Breast epithelium (tissue), 4 donors: ENCODE measurements around the gene SOD3. TPM values are rescaled to one million over a fixed set of nuclear protein-coding genes. Genes with fewer than 3 reads are reported as not detected.
A peak's percentile ranks its signal among the peaks of the same experiment; 100 is the strongest.

ENCODE experiments used
- DNase-seq, 2 donors: peaks; one replicate each; pipeline ENCODE4 v3.0.0-alpha.2; 2019; ENCODE audit warnings: low spot score in 2 of 2
- H3K27ac ChIP-seq, 2 donors: fragments of 200-600 bp; sonication (generic) in 1 of 2; one replicate each; pipeline ENCODE4 v1.5.1; 2016 to 2019; ENCODE audit warnings: mild to moderate bottlenecking in 1 of 2
- H3K27me3 ChIP-seq, 2 donors: fragments of 200-600 bp; sonication (generic) in 1 of 2; one replicate each; pipeline versions ENCODE4 v1.5.1 to v1.6.0; 2017 to 2019; ENCODE audit warnings: control low read depth in 1 of 2, mild to moderate bottlenecking in 1 of 2
- H3K36me3 ChIP-seq: fragments of 200-600 bp; one replicate; pipeline ENCODE4 v1.5.1; 2019
- H3K4me1 ChIP-seq, 2 donors: fragments of 200-600 bp; sonication (generic); one replicate each; pipeline ENCODE4 v1.5.1; 2016 to 2019; ENCODE audit warnings: control low read depth in 1 of 2
- H3K4me3 ChIP-seq, 3 donors: fragments of 200-600 bp; sonication (generic); 1 replicate in 2 of 3; 2 replicates in 1 of 3; pipeline ENCODE4 v1.5.1; 2016 to 2019; ENCODE audit warnings: mild to moderate bottlenecking in 3 of 3, moderate library complexity in 2 of 3
- H3K9me3 ChIP-seq, 2 donors: fragments of 200-600 bp; sonication (generic) in 1 of 2; one replicate each; pipeline ENCODE4 v1.5.1; 2016 to 2019; ENCODE audit warnings: control low read depth in 1 of 2
- POLR2A ChIP-seq: fragments of 450-650 bp; IDR thresholded peaks from one replicate; pipeline ENCODE4 v1.6.1; 2016; ENCODE audit warnings: antibody characterized with exemption, mild to moderate bottlenecking, moderate library complexity
- POLR2AphosphoS5 ChIP-seq, 3 donors: sonication (generic); formaldehyde crosslinking; IDR thresholded peaks; one replicate each; pipeline ENCODE4 v1.6.1; 2017; ENCODE audit warnings: antibody characterized with exemption in 3 of 3
- intact Hi-C: fragments of 100-400 bp; cut with DNase I; formaldehyde crosslinking; loops from one replicate; pipeline ENCODE4 v1.15.1; 2023; ENCODE audit warnings: low total_unique reads
- total RNA-seq, 3 donors: library from RNA; depleted of rRNA; stranded (reverse); fragments of >200 nt; gene quantifications; one replicate each; pipeline ENCODE4 v1.1.0, GENCODE V29; 2016
- TF ChIP-seq, protein P1 (sequence below), 3 donors: fragments of 450-650 bp; IDR thresholded peaks; one replicate each; pipeline ENCODE4 v1.5.1; 2016 to 2017; ENCODE audit warnings: antibody characterized with exemption in 3 of 3, mild to moderate bottlenecking in 3 of 3, moderate library complexity in 3 of 3

SOD3 gene
- total RNA-seq, 3 donors from 2014 or later, result 22.0 to 131 (median 77.3) TPM

DNA sequence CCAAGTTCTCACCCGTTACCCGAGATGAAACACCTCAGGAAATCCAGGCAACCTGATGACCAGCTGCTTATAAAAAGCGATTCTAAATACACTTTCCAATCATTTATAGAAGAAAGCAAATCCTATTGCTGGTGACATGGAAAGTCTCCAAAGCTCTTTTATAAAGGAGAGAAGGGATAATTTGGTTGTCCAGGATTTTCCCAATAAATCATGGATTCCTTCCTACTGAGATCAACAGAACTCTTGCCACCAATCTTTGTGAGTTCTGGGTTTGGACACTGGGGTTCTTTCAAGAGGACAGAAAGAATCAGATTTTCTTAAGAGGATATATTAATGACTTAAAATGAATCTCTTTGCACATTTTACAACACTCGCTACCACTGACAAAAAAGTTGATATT, 24.7 kb upstream of the SOD3 start:
- Histone ChIP-seq H3K4me1 (no peaks in the 10 kb centered on the region), H3K9me3 (no peaks in the 10 kb centered on the region), H3K36me3 (no peaks in the 10 kb centered on the region), H3K27me3 (no peaks in the 10 kb centered on the region), H3K4me3 (no peak overlapping the region), H3K27ac (peak overlapping the region in 1 of 2 donors; percentile 19)
- TF ChIP-seq POLR2AphosphoS5 (IDR thresholded peaks at IDR 0.05), result no peak
- TF ChIP-seq, protein P1, sequence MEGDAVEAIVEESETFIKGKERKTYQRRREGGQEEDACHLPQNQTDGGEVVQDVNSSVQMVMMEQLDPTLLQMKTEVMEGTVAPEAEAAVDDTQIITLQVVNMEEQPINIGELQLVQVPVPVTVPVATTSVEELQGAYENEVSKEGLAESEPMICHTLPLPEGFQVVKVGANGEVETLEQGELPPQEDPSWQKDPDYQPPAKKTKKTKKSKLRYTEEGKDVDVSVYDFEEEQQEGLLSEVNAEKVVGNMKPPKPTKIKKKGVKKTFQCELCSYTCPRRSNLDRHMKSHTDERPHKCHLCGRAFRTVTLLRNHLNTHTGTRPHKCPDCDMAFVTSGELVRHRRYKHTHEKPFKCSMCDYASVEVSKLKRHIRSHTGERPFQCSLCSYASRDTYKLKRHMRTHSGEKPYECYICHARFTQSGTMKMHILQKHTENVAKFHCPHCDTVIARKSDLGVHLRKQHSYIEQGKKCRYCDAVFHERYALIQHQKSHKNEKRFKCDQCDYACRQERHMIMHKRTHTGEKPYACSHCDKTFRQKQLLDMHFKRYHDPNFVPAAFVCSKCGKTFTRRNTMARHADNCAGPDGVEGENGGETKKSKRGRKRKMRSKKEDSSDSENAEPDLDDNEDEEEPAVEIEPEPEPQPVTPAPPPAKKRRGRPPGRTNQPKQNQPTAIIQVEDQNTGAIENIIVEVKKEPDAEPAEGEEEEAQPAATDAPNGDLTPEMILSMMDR (IDR thresholded peaks at IDR 0.05), result no peak
- no peak for TF ChIP-seq POLR2A
- no peak for DNase-seq
- intact Hi-C loops, result no loop called here

GRCh38 chr4:24771241-24771640, 24.1 kb upstream of the SOD3 start:
- TF ChIP-seq POLR2AphosphoS5 (IDR thresholded peaks at IDR 0.05) (no peak), POLR2A (no peak)
- TF ChIP-seq, protein P1 (IDR thresholded peaks at IDR 0.05), result no peak
- Histone ChIP-seq H3K27ac (no peak overlapping the region), H3K27me3 (no peaks in the 10 kb centered on the region), H3K4me1 (no peaks in the 10 kb centered on the region), H3K9me3 (no peaks in the 10 kb centered on the region), H3K4me3 (no peak overlapping the region), H3K36me3 (no peaks in the 10 kb centered on the region)
- intact Hi-C loops, result no loop called here
- DNase-seq, result no peak

DNA sequence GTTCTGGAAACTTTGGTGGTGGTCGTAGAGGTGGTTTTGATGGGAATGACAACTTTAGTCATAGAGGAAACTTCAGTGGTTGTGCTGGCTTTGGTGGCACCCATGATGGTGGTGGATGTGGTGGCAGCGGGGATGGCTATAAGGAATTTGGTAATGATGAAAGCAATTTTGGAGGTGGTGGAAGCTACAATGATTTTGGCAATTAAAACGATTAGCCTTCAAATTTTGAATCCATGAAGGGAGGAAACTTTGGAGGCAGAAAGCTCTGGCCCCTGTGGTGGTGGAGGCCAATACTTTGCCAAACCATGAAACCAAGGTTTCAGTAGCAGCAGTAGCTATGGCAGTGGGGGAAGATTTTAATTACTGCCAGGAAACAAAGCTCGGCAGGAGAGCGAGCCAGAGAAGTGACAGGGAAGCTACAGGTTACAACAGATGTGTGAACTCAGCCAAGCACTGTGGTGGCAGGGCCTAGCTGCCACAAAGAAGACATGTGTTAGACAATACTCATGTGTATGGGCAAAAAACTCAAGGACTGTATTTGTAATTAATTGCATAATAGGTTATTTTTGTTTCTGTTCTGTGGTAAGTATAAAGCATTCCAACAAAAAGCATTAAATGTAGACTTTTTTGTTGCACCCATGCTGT, 23.2 kb upstream of the SOD3 start:
- H3K4me3 ChIP-seq, result no peak overlapping the region
- no peaks in the 10 kb centered on the region for H3K9me3 ChIP-seq
- no peak overlapping the region for H3K27ac ChIP-seq
- peak in 1 of 2 donors; percentile 68 for DNase-seq
- no peaks in the 10 kb centered on the region for H3K27me3 ChIP-seq
- H3K36me3 ChIP-seq, result no peaks in the 10 kb centered on the region
- H3K4me1 ChIP-seq, result no peaks in the 10 kb centered on the region
- TF ChIP-seq POLR2AphosphoS5 (IDR thresholded peaks at IDR 0.05) (no peak), POLR2A (no peak)
- TF ChIP-seq, protein P1 (IDR thresholded peaks at IDR 0.05), result no peak
- intact Hi-C loops, result loop anchor here (2.0 kb wide), 1 partner anchor 23 kb away; the partner anchor contains the start of gene SOD3

GRCh38 chr4:24772952-24773351, 22.4 kb upstream of the SOD3 start:
- Histone ChIP-seq H3K36me3 (no peaks in the 10 kb centered on the region), H3K4me1 (peaks cover 1 to 5% of the 10 kb centered on the region in 2 donors), H3K4me3 (no peak overlapping the region), H3K9me3 (no peaks in the 10 kb centered on the region), H3K27me3 (no peaks in the 10 kb centered on the region), H3K27ac (no peak overlapping the region)
- intact Hi-C loops, result loop anchor here (2.0 kb wide), 1 partner anchor 22 kb away; the partner anchor contains the start of gene SOD3
- DNase-seq, result no peak
- TF ChIP-seq POLR2AphosphoS5 (IDR thresholded peaks at IDR 0.05), result no peak
- no peak for TF ChIP-seq POLR2A
- TF ChIP-seq, protein P1 (IDR thresholded peaks at IDR 0.05), result no peak

- Histone ChIP-seq H3K9me3 (no peaks in the 10 kb centered on the region), H3K27ac (no peak overlapping the region), H3K27me3 (no peaks in the 10 kb centered on the region), H3K4me1 (peaks cover 5 to 20% of the 10 kb centered on the region in 2 donors), H3K4me3 (no peak overlapping the region), H3K36me3 (no peaks in the 10 kb centered on the region)
- TF ChIP-seq POLR2AphosphoS5 (IDR thresholded peaks at IDR 0.05) (no peak), POLR2A (no peak)
- TF ChIP-seq, protein P1 (IDR thresholded peaks at IDR 0.05), result no peak
- intact Hi-C loops, result no loop called here
- no peak for DNase-seq
Observed at GRCh38 chr4:24774452-24774851, 20.9 kb upstream of the SOD3 start.
